ENCODE data around the gene MYBPH. TPM values are rescaled to one million over a fixed set of nuclear protein-coding genes. Genes with fewer than 3 reads are reported as not detected.

The MYBPH gene
- polyA plus RNA-seq, 2 of the 4 experiments (the other 2 are of a cell fraction), result not detected

GRCh38 chr1:203172184-203173010, 3.2 kb downstream of the MYBPH start:
- ChIA-PET POLR2A (no interaction called here), CTCF (interaction anchor here (0.6 to 13.2 kb wide), 46 partner anchors 9 to 579 kb away, joined by 3 to 188 read pairs (median 5); partner anchors contain the start of genes ADORA1 and CHI3L1)
- FAIRE-seq (no peak), DNase-seq (ENCODE audit: low read depth in 1 of 2, low spot score in 1 of 2) (peak; percentile 67 to 78), ATAC-seq (peak; percentile 67 to 93)
- Histone ChIP-seq H3K4me2 (no peak overlapping the region), H3K27ac (no peak overlapping the region), H3K9me3 (no peaks in the 10 kb centered on the region), H3K4me3 (no peak overlapping the region), H3K4me1 (peaks cover 18% of the 10 kb centered on the region)
- TF ChIP-seq RAD21 (conservative IDR thresholded peaks at IDR 0.05 in 1 of 2, IDR thresholded peaks at IDR 0.05 in 1 of 2) (peak; percentile 61 to 68), CBX2 (IDR thresholded peaks at IDR 0.05; ENCODE audit: borderline replicate concordance, low read depth) (no peak), SMC3 (IDR thresholded peaks at IDR 0.05) (peak; percentile 85)
- TF ChIP-seq, protein P1, sequence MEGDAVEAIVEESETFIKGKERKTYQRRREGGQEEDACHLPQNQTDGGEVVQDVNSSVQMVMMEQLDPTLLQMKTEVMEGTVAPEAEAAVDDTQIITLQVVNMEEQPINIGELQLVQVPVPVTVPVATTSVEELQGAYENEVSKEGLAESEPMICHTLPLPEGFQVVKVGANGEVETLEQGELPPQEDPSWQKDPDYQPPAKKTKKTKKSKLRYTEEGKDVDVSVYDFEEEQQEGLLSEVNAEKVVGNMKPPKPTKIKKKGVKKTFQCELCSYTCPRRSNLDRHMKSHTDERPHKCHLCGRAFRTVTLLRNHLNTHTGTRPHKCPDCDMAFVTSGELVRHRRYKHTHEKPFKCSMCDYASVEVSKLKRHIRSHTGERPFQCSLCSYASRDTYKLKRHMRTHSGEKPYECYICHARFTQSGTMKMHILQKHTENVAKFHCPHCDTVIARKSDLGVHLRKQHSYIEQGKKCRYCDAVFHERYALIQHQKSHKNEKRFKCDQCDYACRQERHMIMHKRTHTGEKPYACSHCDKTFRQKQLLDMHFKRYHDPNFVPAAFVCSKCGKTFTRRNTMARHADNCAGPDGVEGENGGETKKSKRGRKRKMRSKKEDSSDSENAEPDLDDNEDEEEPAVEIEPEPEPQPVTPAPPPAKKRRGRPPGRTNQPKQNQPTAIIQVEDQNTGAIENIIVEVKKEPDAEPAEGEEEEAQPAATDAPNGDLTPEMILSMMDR (IDR thresholded peaks at IDR 0.05), result peak; percentile 78
- 34% methylated on average over 6 of the region's 8 CpGs for WGBS (ENCODE audit: missing lambda C conversion rate)

DNA sequence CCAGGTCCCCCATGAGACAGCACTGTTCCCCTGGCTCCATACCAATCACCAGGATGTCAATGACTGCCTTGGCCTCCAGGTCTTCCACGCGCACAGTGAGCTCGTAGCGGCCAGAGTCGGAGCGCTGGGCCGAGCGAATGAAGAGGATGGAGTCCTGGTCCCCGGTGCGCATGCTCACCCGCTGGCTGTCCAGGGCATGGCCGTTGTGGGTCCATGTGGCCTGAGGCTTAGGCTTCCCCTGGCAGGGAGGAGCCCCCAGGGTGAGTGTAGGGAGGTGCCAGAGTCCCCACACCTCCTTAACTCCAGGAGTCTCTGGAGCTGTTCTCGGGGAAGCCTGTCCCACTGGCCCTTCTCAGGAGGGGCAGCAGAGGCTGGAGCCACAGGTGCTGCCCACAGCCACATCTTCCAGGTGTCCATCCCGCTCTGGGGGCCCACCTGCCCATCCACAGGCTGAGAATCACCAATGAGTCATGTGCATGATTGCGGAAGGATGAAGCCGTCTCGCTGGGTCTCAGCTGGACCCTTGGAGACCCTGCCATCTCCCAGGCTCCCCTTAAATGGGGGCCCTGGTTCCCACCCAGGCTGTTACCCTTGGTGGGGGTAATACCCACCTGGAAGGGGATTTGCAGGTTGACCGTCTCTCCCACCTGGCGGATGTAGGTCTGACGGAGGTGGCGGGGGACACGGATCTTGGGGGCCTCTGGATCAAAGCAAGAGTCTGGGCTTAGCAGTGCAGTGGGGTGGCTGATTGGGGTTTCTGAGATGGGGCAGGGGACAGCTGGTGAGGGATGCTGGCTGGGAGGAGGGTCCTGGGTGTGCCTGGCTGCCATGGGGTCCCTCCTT, 4.1 kb downstream of the MYBPH start:
- Histone ChIP-seq H3K27ac (no peak overlapping the region), H3K4me1 (peaks cover 10% of the 10 kb centered on the region), H3K9me3 (no peaks in the 10 kb centered on the region), H3K4me2 (no peak overlapping the region), H3K4me3 (no peak overlapping the region)
- no peak for TF ChIP-seq CBX8 (IDR thresholded peaks at IDR 0.05)
- TF ChIP-seq HDAC2 (IDR thresholded peaks at IDR 0.05), result no peak
- no peak for TF ChIP-seq BCL3 (IDR thresholded peaks at IDR 0.05)
- no peak for TF ChIP-seq RNF2 (IDR thresholded peaks at IDR 0.05; ENCODE audit: borderline replicate concordance, low read depth)
- TF ChIP-seq, protein P2, sequence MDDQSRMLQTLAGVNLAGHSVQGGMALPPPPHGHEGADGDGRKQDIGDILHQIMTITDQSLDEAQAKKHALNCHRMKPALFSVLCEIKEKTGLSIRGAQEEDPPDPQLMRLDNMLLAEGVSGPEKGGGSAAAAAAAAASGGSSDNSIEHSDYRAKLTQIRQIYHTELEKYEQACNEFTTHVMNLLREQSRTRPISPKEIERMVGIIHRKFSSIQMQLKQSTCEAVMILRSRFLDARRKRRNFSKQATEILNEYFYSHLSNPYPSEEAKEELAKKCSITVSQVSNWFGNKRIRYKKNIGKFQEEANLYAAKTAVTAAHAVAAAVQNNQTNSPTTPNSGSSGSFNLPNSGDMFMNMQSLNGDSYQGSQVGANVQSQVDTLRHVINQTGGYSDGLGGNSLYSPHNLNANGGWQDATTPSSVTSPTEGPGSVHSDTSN (IDR thresholded peaks at IDR 0.05), result no peak
- TF ChIP-seq FOSL2 (IDR thresholded peaks at IDR 0.05), result no peak
- no peak for TF ChIP-seq FOSL2 (CRISPR knock-in tag; IDR thresholded peaks at IDR 0.05)
- TF ChIP-seq NFE2L2 (conservative IDR thresholded peaks at IDR 0.05; ENCODE audit: low read length), result no peak
- FAIRE-seq (no peak), DNase-seq (ENCODE audit: low read depth in 1 of 2, low spot score in 1 of 2) (no peak), ATAC-seq (no peak)
- POLR2A ChIA-PET, result no interaction called here
- CTCF ChIA-PET, result interaction anchor here (0.6 to 13.2 kb wide), 37 partner anchors 10 to 580 kb away, joined by 3 to 188 read pairs (median 6); partner anchors contain the start of genes ADORA1 and CHI3L1
- WGBS (ENCODE audit: missing lambda C conversion rate), result 78% methylated on average over 15 of the region's 22 CpGs

GRCh38 chr1:203170625-203171330, 4.8 kb downstream of the MYBPH start:
- Histone ChIP-seq H3K4me1 (peaks cover 7% of the 10 kb centered on the region; the same call in 1 of the 3 replicates), H3K4me3 (no peak overlapping the region), H3K4me2 (no peak overlapping the region), H3K27ac (no peak overlapping the region), H3K9me3 (no peaks in the 10 kb centered on the region)
- no peak for DNase-seq (ENCODE audit: low read depth in 1 of 2, low spot score in 1 of 2)
- 26% methylated on average over 8 of the region's 8 CpGs for WGBS (ENCODE audit: missing lambda C conversion rate)
- no peak for ATAC-seq
- POLR2A ChIA-PET, result no interaction called here
- no peak for FAIRE-seq
- CTCF ChIA-PET, result interaction anchor here (1.0 to 13.2 kb wide), 16 partner anchors 9 to 131 kb away, joined by 3 to 188 read pairs (median 12); partner anchors contain the start of gene ADORA1
- TF ChIP-seq CHD4 (IDR thresholded peaks at IDR 0.05; ENCODE audit: borderline replicate concordance) (no peak), RCOR1 (IDR thresholded peaks at IDR 0.05; ENCODE audit: low read depth, low read length) (no peak), MAZ (IDR thresholded peaks at IDR 0.05; ENCODE audit: borderline replicate concordance, low read depth, low read length) (no peak), CEBPB (IDR thresholded peaks at IDR 0.05) (no peak), TP53 (CRISPR knock-in tag; IDR thresholded peaks at IDR 0.05) (no peak), NPAS2 (CRISPR knock-in tag; IDR thresholded peaks at IDR 0.05; ENCODE audit: borderline replicate concordance) (no peak), EP300 (IDR thresholded peaks at IDR 0.05) (no peak), CHD2 (IDR thresholded peaks at IDR 0.05; ENCODE audit: low read length, partially characterized antibody) (no peak)
- TF ChIP-seq, protein P1 (IDR thresholded peaks at IDR 0.05), result no peak
- TF ChIP-seq, protein P3, sequence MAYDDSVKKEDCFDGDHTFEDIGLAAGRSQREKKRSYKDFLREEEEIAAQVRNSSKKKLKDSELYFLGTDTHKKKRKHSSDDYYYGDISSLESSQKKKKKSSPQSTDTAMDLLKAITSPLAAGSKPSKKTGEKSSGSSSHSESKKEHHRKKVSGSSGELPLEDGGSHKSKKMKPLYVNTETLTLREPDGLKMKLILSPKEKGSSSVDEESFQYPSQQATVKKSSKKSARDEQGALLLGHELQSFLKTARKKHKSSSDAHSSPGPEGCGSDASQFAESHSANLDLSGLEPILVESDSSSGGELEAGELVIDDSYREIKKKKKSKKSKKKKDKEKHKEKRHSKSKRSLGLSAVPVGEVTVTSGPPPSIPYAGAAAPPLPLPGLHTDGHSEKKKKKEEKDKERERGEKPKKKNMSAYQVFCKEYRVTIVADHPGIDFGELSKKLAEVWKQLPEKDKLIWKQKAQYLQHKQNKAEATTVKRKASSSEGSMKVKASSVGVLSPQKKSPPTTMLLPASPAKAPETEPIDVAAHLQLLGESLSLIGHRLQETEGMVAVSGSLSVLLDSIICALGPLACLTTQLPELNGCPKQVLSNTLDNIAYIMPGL (CRISPR knock-in tag; IDR thresholded peaks at IDR 0.05; ENCODE audit: borderline replicate concordance), result no peak
